GM21381 (cell line): ENCODE results near the gene ZFAND3.
"Not testable (repeated sequence)": the region's sequence is repeated elsewhere in the genome, so short reads cannot be mapped to it uniquely, and the experiment has no call there.

ENCODE experiments used
- ATAC-seq: cut with Tn5 transposase; IDR thresholded peaks from one replicate; pipeline ENCODE4 v1.9.1; 2021; ENCODE audit warnings: mild to moderate bottlenecking, moderate library complexity; ENCODE audit not compliant: unreplicated experiment

Gene ZFAND3

DNA sequence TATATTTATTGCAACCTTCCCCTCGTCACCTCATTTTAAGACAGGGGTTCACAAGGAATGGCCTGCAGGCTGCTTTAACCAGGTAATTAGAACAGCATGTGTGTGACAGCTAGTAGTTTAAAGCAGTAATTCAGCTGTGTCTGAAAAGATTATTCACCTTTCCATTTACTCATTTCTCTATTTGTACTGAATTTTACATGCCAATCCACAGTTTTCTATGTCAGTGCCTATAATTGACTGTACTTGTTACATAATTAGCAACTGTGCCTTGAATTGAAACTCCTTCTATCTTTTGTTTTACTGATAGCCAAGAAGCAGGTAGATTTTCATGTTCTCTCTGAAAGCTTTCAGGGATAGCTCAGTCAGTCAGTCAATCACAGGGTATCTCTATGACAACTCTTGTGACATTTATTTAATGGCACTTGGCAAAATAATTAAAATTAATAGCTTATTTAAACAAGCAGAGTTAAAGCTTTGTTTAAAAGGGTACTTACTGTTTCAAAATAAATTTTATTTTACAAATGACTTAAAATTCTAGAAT lies 214.0 kb downstream of the ZFAND3 start:
- ATAC-seq: no peak

DNA sequence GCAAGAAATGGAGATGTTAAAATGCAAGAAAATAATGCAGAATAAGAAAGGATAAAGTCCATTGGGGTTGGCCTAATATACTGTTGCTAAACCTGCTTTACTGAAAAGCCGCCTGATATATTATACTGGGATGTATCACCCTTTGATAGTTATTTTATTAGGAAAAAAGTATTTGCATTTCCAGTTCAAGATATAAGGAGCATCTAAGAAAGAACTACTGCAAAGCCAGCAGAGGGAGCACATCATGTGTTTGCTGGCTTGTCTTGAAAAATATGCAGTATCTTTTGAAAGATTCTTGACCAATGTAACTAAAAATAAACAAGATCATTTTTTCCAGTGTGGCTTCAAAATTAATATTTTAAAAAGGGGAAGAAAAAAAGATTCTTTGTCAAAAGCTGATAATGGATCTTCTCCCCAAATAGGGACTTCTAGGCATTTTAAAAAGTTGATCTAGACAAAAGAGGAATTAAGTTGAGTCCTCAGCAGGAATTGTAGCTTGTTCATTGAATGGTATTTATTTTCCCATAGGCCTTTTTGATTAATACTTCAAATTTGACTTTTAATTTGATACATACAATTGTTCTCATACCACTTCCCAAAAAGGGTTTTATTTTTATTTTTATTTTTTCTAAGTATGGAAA lies 214.9 kb downstream of the ZFAND3 start:
- ATAC-seq: no peak

DNA sequence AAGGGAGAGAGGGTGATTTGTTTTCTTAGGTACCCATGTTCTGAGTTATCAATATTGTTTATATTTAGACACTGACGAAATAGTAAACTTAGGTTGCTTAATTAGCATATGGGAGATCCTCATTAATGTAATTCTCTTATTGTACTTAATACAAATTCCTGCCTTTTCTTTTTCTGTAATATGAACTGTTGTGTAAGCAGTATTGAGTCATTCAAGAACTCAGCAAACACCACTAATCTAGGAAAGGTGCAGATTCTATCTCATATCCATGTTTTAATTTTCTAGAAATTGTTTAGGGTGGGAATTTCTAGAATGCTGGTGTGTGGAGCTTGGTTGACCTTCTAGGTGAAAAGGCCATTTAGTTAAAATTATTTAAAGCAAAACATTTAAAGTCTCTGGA lies 216.0 kb downstream of the ZFAND3 start:
- no peak for ATAC-seq

DNA sequence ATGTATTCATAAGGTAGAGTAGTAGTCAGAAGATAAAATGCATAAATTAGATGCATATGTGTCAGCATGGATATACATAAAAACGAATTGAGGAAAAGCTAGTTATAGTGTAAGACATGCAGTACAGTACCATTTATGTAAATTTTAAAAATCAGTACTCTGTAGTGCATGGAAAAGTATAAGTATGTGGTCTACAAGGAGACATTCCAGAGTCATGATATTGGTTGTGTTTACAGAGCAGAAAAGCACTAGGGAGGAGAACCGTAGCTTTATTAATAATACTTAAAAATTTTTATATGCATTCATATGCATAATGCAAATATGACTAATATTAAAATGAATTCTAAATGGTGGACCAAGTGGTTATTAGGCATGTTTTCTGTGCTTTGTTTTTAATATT lies 220.0 kb downstream of the ZFAND3 start:
- ATAC-seq: no peak

DNA sequence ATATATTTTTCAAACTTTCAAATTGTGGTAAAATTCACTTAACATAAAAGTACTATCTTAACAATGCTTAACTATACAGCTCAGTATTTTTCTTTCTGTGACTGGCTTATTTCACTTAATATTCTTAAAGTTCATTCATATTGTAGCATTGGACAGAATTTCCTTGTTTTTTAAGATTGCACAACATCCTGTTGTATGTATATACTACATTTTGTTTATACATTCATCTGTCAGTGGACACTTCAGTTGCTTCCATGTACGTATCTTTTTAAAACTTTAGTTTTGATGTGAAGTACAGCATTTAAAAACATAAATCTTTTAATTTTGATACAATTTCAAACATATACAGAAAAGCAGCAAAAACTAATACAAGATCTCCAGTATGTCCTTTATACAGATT lies 220.7 kb downstream of the ZFAND3 start:
- ATAC-seq: no peak

DNA sequence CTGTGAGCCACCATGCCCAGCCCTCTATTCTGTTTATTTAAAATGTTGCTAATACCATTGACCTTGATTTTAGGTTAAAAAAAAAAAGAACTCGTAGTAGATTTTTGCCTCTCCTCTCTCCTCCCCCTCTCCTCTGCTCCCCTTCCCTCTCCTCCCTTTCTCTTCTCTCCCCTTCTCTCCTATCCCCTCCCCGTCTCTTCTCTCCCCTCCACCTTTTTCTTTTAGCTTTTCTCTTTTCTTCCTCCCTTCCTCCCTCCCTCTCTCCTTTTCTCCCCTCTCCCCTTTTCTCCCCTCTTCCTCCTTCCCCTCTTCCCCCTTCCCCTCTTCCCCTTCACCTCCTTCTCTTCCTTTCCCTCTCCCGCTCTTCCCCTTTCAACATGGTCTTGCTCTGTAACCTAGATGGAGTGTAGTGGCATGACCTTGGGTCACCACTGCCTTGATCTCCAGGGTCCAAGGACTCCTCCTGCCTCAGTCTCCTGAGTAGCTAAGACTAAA lies 223.8 kb downstream of the ZFAND3 start:
- no peak for ATAC-seq

DNA sequence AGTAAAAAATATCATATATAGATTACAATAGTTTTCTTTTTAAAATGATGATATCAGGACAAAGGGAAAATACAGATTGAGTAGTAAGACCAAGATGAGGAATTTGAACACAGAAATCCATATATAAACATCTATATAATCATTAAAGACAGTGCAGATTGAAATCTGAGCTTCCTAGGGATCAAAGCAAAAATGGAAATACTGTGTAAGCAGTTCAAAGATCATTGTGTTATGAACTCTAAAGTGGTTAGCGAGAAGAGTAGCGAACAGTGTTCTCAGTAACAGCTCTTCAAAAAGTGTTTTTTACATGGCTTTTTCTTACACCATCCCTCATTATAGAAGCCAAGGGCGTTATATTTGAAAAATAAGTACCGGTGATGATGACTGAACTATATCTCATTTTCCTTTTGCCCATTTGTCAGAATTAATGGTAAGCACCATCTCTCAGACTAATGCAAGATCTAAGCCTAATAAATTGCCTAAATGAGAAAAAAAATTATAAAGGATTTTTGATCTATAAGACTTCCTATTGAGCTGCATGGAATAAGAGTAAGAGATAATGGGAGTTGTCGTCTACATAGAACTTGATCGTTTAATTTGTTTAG lies 226.3 kb downstream of the ZFAND3 start:
- no peak for ATAC-seq

DNA sequence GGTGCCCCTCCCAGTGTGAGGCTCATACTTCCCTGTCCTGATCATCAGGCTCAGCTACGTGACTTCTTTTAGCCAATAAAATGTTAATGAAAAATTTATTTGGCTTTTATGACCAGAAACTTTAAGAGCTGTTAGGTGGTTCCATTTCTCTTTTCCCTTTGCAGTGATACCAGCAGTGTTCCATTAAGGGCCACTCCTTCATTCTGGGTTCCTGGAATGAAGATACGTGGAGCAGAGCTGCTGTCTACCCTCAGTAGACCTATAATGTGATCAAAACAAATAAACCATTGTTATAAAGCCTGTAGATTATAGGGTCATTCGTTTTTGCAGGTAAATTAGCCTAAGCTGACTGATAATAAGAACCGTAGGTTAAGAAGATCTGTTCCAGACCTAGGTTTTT lies 228.0 kb downstream of the ZFAND3 start:
- ATAC-seq: no peak

DNA sequence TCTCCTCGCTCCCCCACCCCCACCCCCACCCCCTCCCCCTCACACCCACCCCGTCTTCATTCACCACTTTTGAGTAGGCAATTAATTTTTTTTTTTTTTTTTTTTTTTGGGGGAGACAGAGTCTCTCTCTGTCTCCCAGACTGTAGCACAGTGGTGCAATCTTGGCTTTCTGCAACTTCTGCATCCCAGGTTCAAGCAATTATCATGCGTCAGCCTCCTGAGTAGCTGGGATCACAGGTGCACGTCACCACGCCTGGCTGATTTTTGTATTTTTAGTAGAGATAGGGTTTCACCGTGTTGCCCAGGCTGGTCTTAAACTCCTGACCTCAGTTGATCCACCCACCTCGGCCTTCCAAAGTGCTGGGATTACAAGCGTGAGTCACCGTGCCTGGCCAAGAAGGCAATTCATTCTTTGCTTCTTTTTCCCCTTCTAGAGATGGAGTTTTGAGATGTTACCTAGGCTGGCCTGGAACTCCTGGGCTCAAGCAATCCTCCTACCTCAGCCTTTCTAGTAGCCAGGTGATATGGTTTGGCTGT lies 230.4 kb downstream of the ZFAND3 start:
- ATAC-seq: not testable (repeated sequence)

DNA sequence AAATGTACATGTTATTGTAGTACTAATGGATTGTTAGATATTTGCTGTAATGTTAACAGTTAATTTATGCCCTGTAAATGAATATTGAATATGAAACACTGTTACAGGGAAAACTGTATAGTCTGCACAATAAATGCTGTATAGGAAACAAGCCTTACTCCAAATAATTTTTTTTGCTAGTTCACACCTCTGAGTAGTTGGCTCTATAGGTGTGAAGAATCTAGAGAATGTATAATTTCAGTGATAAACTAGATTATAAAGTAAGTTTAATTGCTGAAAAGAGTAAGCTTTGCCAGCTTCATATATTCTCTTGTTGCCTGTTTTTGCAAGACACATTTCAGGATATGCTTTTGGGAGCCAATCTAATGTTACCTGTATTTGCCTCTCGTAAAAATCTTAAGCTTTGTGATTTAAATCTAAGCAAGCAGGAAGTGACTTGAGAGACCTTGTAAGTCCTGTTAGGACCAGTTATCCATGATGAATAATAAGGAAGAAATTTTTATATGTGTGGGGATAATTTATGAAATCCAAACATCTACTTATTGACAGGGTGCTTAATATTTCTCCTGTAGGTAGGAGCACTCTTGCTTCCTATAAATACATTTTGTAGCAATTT lies 232.4 kb downstream of the ZFAND3 start:
- no peak for ATAC-seq

DNA sequence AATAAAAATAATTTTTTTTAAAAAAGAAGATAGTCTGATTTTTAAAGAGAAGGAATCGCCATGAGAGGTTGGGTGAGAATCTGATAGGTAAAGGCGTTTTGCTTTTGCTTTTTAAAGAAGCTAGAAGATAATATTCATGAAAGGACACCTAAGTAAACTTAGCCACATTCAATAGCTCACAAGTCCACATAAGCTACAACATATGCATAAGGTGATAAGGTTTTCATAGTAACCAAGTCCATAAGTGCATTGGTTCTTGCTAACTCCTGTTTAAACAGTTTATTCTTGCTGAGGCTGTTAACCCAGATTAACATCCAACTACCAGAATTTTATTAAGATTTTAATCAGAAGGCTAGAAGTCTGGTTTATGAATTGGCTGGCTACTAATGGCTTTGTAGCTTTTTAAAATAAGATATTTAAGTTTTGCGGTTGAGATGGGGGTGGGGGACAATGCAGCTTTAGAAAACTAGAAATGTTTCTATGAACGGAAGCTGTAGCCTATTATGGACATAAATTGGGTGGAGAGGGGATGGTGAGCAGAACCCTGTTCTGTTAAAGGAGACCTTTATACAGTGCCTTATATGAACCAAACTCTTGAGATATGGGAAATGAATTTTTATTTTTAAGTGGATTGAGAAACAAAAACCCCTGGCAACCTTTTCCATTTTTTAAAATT lies 235.1 kb downstream of the ZFAND3 start:
- ATAC-seq: no peak

DNA sequence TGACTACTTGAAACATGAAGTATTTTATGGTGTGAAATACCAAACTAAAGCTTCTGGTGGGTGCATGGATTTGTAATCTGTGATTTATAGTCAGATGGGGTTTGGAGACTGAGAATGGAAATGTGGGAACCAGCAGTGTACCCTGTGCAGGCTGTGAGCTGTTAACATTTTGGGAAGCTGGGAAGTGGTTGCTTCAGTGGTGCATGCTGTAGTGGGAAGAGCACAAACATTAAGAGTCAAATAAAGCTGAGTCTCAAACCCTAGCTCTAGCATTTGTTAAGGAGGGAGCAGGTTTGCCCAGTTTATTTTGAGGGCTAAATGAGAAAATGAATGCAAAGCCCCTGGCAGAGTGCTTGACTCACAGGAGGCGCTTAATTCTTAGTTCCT lies 235.7 kb downstream of the ZFAND3 start:
- no peak for ATAC-seq

DNA sequence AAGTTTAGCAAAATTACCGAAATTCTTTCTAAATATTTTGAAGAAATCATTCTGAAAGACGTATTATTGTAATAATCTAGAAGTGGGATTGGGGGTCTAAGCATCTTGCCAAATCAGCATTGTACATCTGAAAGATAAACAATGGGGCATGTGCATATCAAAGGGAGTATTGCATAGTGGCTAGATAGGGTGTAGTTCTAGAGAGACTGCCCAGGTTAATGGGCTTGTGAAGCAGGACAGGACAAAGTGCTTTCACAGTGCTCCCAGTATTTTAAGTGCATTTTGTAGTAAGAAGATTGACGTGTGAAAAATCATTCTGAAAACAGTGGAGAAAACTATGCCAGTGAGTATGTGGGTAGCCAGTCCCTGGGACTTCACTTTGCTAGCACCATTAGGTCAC lies 236.8 kb downstream of the ZFAND3 start:
- ATAC-seq: no peak

DNA sequence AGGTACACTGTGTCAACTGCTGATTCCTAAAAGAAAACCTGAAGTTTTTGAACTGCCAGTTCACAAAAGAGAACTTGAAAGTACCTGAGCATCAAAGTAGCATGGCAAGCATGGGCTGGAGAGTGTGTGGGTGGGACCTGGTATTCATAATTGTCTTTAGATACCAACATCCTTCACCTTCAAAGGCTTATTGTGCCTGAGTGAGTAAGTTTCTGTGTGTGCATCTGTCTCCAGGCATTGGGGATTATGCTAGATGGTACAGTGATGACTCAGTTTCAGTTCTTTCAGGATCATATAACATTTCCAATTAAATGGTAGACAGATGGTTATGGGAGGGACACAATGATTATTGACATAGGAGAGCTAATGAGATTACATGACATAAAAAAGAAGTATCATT lies 238.5 kb downstream of the ZFAND3 start:
- no peak for ATAC-seq

DNA sequence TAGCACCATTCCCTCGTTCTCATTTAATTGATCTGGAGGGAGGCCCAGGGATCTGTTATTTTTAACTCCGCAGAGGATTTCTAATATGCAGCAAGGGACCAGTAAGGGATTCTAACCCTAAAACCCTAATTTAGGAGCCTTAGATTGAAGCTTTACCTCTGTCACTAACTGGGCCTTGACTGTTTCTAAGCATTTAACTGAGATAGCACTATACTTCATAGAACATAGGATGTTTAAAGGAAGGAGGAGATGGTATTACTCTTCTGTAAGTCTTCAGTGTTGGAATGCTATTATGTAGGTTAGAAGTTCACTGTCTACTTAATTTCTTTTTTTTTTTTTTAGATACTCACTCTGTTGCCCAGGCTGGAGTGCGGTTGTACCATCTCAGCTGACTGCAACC lies 242.5 kb downstream of the ZFAND3 start:
- no peak for ATAC-seq

DNA sequence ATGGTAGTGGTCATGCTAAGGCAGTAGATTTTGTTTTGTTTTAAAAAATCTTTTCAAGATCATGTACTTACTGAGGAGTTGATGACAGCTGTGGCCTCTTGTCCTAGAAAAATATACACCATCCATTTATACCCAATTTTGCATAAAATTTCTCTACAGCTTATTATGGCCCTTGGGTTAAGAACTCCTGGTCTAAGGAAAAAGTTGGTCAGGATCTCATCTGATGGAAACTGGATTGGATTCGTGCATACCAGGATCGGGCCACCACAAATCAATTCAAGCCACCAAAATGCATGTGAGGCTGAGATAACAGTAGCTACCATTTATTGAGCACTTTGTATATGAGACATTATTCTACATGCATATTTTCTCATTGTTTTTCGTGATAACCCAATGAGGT lies 244.4 kb downstream of the ZFAND3 start:
- no peak for ATAC-seq

DNA sequence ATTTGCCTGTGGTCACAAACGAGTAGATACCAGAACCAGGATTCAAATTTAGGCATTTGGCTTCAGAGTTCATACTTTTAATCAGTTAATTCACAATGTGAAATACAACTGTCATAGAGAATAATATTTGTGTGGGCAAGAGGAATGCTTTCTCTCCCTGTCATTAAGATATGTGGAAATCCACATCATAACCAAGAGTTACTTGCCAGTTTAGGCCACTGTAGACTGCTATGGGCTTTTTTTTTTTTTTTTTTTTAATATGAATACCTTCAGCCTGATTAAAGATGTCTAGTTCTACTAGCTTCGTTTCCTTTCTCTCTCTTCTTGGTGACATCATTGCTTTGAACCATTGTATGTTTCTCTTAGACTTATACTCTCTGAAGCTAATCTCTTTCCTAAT lies 244.9 kb downstream of the ZFAND3 start:
- ATAC-seq: no peak

DNA sequence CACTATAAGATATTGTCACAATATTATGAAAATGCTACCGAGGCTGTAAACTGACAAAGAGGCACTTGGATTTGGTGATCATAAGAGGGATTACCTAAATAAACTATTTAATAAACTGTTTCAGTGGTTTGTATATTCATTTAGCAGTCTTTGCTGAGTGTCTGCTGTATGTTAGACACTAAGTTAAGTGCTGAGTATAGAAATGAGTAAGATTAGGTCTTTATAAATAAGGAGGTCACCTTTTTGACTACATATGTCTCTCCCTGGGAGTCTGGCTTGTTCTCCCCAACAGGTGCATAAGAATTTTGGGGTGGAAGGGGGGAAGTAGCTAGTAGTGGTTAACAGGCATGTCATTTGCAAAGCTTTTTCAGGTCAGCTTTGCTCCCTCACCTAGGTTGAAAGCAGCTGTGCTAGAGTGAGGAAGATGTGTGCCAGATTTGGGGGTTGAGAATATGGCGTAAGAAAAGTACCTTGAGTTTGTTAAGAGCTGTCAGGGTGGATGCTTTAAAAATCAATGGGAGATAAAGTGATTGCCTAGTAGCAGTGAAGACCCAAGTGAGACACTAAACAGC lies 246.3 kb downstream of the ZFAND3 start:
- ATAC-seq: no peak

DNA sequence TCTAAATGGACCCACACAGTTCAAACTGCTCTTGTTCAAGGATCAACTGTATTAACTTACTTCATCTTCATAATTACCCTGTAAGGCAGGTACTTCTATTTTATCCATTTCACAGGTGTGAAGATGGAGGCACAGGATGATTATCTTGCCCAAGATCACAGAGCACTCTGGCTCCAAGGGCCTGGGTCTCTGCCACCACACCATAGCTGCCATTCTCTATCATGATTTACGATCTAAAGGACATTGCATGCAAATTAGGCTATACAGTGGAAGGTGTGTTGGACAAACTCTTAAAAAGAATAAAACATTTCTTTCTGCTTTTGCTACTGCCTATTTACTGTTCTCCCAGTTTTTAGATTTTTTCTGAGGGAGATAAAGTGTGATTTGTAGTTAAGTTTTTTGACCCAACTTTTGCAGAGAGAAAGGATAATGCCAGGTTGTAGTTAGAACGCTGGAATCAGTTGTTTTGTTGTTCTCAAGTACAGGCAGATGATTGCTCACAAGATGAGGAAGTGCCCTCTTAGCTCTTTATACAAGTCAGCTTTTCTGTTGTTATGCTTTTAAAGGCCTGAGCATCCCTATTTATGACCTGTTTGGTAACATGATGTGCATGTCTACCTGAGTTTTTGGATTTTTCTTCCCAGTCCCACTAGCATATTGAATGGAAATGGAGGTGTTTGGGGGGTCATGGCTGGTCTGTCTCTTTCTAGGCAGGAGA lies 247.9 kb downstream of the ZFAND3 start:
- no peak for ATAC-seq

DNA sequence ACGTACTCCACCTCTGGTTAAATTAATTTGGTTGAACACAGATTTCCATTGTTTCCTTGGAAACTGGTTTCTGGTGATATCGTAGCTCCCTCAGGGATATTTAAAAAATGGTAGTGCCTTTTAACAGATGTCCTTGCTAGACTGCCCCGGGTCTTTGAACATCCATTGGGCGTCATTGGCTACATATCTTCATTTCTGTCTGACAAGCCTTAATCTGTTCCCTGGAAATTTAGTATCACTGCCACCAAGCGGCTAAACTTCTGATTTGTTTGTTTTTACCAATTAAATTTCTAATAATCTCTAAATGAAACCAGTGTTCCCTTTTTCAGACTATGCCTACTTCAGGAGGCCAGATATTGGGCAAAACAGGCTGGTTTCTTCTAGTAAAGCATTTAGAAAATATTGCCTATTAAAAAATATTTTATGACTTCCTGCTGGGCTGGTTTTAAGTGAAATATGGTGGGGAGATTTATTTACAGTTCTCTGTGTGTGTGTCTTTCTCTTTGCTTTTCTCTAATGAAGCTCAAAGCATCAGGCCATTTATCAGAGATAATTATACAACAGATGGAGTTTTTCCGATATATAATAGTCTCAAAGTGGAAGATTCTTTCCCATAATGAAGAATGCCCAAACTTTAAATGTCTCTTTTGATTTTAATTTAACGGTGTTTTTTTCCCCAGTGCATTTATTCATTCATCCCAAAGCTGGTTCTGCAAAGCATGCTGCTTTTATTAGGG lies 249.5 kb downstream of the ZFAND3 start:
- no peak for ATAC-seq
